IMR-90 (cell line): Measurements from ENCODE around the gene ZNF688. TPM values are rescaled to one million over a fixed set of nuclear protein-coding genes. Genes with fewer than 3 reads are reported as not detected.

Experiments
- ATAC-seq: fragments of 200-7000 bp; cut with Tn5 transposase; 2 replicates; pipeline ENCODE4 v1.9.1; 2020; ENCODE audit warnings: low read depth, mild to moderate bottlenecking, moderate library complexity
- BruUV-seq: library from RNA; stranded (reverse); fragments of 400-500 nt; replicated peaks from 2 replicates; lab custom pipeline; 2021; lab: Mats Ljungman, UMichigan
- CTCF ChIA-PET: fragments of 300-600 bp; formaldehyde crosslinking; extraction: SDS; loops from one replicate; lab custom pipeline; 2021; ENCODE audit warnings: antibody characterized with exemption; lab: Yijun Ruan, JAX
- POLR2A ChIA-PET: fragments of 300-600 bp; sonication (Branson Sonifier 250); formaldehyde crosslinking; loops from one replicate; lab custom pipeline; 2022; ENCODE audit warnings: antibody characterized with exemption; ENCODE audit not compliant: unreplicated experiment; lab: Charles Lee
- DNase-seq: peaks from one replicate; pipeline ENCODE4 v3.0.0; 2013
- H2AFZ ChIP-seq: replicated peaks from 2 replicates; pipeline ENCODE3; 2013; ENCODE audit warnings: low read length, mild to moderate bottlenecking; ENCODE audit not compliant: poor library complexity
- H2AK5ac ChIP-seq: 2 replicates; pipeline ENCODE4 v1.6.1; 2013; ENCODE audit warnings: low read depth, low read length, inconsistent platforms
- H2AK9ac ChIP-seq: replicated peaks from 2 replicates; pipeline ENCODE3; 2013; ENCODE audit warnings: mild to moderate bottlenecking, low read depth, low read length, moderate library complexity; ENCODE audit not compliant: poor library complexity
- H2BK120ac ChIP-seq: 2 replicates; pipeline ENCODE4 v1.6.1; 2013; ENCODE audit warnings: low read depth, low read length, inconsistent platforms
- H2BK15ac ChIP-seq: 3 replicates; pipeline ENCODE4 v1.6.1; 2013; ENCODE audit warnings: low read depth, low read length, inconsistent platforms
- H2BK20ac ChIP-seq: 2 replicates; pipeline ENCODE4 v1.6.1; 2013; ENCODE audit warnings: low read depth, mild to moderate bottlenecking, inconsistent platforms, low read length, moderate library complexity
- H2BK5ac ChIP-seq: 2 replicates; pipeline ENCODE4 v1.6.1; 2013; ENCODE audit warnings: mild to moderate bottlenecking, low read depth, low read length, inconsistent platforms; ENCODE audit not compliant: poor library complexity, severe bottlenecking
- H3K14ac ChIP-seq: replicated peaks from 2 replicates; pipeline ENCODE4 v1.6.1; 2013; ENCODE audit warnings: low read depth, low read length, inconsistent platforms
- H3K18ac ChIP-seq: 2 replicates; pipeline ENCODE4 v1.6.1; 2013; ENCODE audit warnings: low read depth, low read length, control low read depth
- H3K23ac ChIP-seq: 2 replicates; pipeline ENCODE4 v1.6.1; 2013; ENCODE audit warnings: low read depth, low read length, inconsistent platforms
- H3K27ac ChIP-seq: 2 replicates; pipeline ENCODE4 v1.5.1; 2013; ENCODE audit warnings: mild to moderate bottlenecking, control low read depth, low read length; ENCODE audit not compliant: insufficient read depth
- H3K27me3 ChIP-seq: 2 replicates; pipeline ENCODE4 v1.6.1; 2013; ENCODE audit warnings: low read length; ENCODE audit not compliant: control insufficient read depth, insufficient read depth
- H3K36me3 ChIP-seq: 2 replicates; pipeline ENCODE4 v1.6.1; 2013; ENCODE audit warnings: low read length, mixed read lengths; ENCODE audit not compliant: control insufficient read depth, insufficient read depth
- H3K4ac ChIP-seq: 2 replicates; pipeline ENCODE4 v1.6.1; 2013; ENCODE audit warnings: low read depth, low read length, inconsistent platforms
- H3K4me1 ChIP-seq: 2 replicates; pipeline ENCODE4 v1.6.1; 2013; ENCODE audit warnings: low read length, mixed read lengths; ENCODE audit not compliant: control insufficient read depth, insufficient read depth
- H3K4me2 ChIP-seq: 2 replicates; pipeline ENCODE4 v1.6.1; 2013; ENCODE audit warnings: low read depth, mild to moderate bottlenecking, control low read depth, low read length, moderate library complexity
- H3K4me3 ChIP-seq: 2 replicates; pipeline ENCODE4 v1.5.1; 2013; ENCODE audit warnings: low read depth, mild to moderate bottlenecking, control low read depth, low read length, moderate library complexity; ENCODE audit not compliant: insufficient read depth
- H3K56ac ChIP-seq: 2 replicates; pipeline ENCODE4 v1.6.1; 2013; ENCODE audit warnings: low read length, inconsistent platforms; ENCODE audit not compliant: insufficient read depth; ENCODE audit errors: extremely low read depth
- H3K79me1 ChIP-seq, 2 experiments: 2 replicates each; pipeline ENCODE4 v1.6.1; 2013; ENCODE audit warnings: low read length in 2 of 2, inconsistent platforms in 1 of 2, low read depth in 1 of 2
- H3K9ac ChIP-seq: 2 replicates; pipeline ENCODE4 v1.6.1; 2013; ENCODE audit warnings: low read depth, low read length, control low read depth
- H3K9me1 ChIP-seq: 2 replicates; pipeline ENCODE4 v1.6.1; 2013; ENCODE audit warnings: low read length, inconsistent platforms; ENCODE audit not compliant: insufficient read depth
- H3K9me3 ChIP-seq: 2 replicates; pipeline ENCODE4 v1.6.1; 2013; ENCODE audit warnings: low read length; ENCODE audit not compliant: control insufficient read depth, insufficient read depth
- H4K20me1 ChIP-seq: 2 replicates; pipeline ENCODE4 v1.6.1; 2013; ENCODE audit warnings: low read length, inconsistent platforms; ENCODE audit not compliant: insufficient read depth
- H4K5ac ChIP-seq: 2 replicates; pipeline ENCODE4 v1.6.1; 2013; ENCODE audit warnings: mild to moderate bottlenecking, low read depth, low read length, control low read depth
- H4K8ac ChIP-seq, 2 experiments: 2 replicates each; pipeline ENCODE4 v1.6.1; 2013; ENCODE audit warnings: low read depth in 2 of 2, low read length in 2 of 2, control low read depth in 1 of 2, inconsistent platforms in 1 of 2
- H4K91ac ChIP-seq: 2 replicates; pipeline ENCODE4 v1.6.1; 2013; ENCODE audit warnings: low read depth, low read length, inconsistent platforms; ENCODE audit not compliant: insufficient read depth
- ELK1 ChIP-seq: fragments of 150-350 bp; IDR thresholded peaks from 2 replicates; pipeline ENCODE4 v1.6.1; 2016; ENCODE audit warnings: low read depth, mild to moderate bottlenecking, low read length, moderate library complexity, borderline replicate concordance
- MXI1 ChIP-seq: IDR thresholded peaks from 2 replicates; pipeline ENCODE4 v1.6.1; 2012; ENCODE audit warnings: low read depth, mild to moderate bottlenecking, low read length, moderate library complexity, borderline replicate concordance
- WGBS, 2 experiments: methylation state at CpG; one replicate each; pipeline versions ENCODE4 v1.1.5 to v1.1.7; 2013; ENCODE audit warnings: missing lambda C conversion rate in 2 of 2; ENCODE audit not compliant: insufficient read length in 1 of 2; ENCODE audit errors: extremely low coverage in 2 of 2; 5-methylcytosine and 5-hydroxymethylcytosine counted together
- dilution Hi-C: fragments of 300-500 bp; cut with HindIII; formaldehyde crosslinking; loops from one replicate; pipeline ENCODE4 v1.14.3; 2018; ENCODE audit warnings: low sequenced_read_pairs; ENCODE audit not compliant: unreplicated experiment
- in situ Hi-C: fragments of 300-500 bp; cut with MboI; formaldehyde crosslinking; loops from 3 replicates; pipeline ENCODE4 v1.14.3; 2019; ENCODE audit warnings: low sequenced_read_pairs, inconsistent platforms, mixed read lengths
- intact Hi-C: fragments of 100-400 bp; cut with micrococcal nuclease; formaldehyde crosslinking; loops from 2 replicates; pipeline ENCODE4 v1.10.0; 2022
- polyA plus RNA-seq, 3 experiments: library from polyadenylated mRNA; depleted of rRNA; stranded (reverse); fragments of >200 nt; gene quantifications; 2 replicates each; pipeline ENCODE4 v1.2.3, GENCODE V29; 2012; ENCODE audit warnings: low replicate concordance in 1 of 3
- total RNA-seq: library from RNA; depleted of rRNA; stranded (reverse); fragments of >200 nt; gene quantifications from 2 replicates; pipeline ENCODE4 v1.2.3, GENCODE V29; 2012

Gene ZNF688
- total and polyA plus RNA-seq, 2 of the 4 experiments (the other 2 are of a cell fraction), result 1.8 to 3.7 TPM

DNA sequence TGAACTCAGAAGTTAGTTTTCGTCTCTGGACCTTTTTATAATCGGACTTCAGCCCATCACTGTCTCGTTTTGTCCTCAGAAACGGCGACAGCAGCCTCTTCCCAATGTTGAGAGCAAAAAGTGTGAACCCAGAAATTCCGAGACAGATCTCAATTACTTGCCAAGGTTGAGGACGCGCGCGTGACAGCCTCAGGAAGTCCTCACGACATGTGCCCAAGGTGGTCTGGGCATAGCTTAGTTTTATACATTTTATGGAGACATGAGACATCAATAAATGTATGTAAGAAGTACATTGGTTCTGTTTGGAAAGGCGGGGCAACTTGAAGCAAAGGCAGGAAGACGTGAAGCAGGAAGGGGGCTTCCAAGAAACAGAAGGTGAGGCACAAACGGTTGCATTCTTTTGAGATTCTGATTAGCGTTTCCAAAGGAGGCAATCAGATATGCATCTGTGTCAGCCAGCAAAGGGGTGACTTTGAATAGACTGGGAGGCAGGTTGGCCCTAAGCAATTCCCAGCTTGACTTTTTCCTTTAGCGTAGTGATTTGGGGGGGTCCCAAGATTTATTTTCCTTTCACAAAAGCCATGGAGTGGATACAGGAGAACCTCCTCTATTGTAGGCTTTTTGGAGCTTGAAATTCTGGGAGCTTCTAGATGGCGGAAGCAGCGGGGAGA is 36.3 kb downstream of the ZNF688 start:
- Histone ChIP-seq H4K5ac (peak overlapping the region; percentile 98), H4K8ac (peak overlapping the region; percentile 99 to 100), H3K4me2 (peak overlapping the region; percentile 95), H3K36me3 (peaks cover 5% of the 10 kb centered on the region; the same call in 1 of the 2 replicates), H3K9ac (peak overlapping the region; percentile 88), H3K18ac (peak overlapping the region; percentile 32), H2BK120ac (peak overlapping the region; percentile 50; the same call in 1 of the 2 replicates), H2BK5ac (peak overlapping the region; percentile 79), H3K23ac (peak overlapping the region; percentile 91), H3K14ac (peak overlapping the region; percentile 99), H3K4me1 (peaks cover 8% of the 10 kb centered on the region), H4K91ac (peak overlapping the region; percentile 91), H3K9me3 (no peaks in the 10 kb centered on the region), H3K9me1 (peaks cover 10% of the 10 kb centered on the region; the same call in 1 of the 2 replicates), H3K27ac (peak overlapping the region; percentile 78), H3K4ac (peak overlapping the region; percentile 97), H2AK9ac (peak overlapping the region; percentile 96), H3K56ac (peak overlapping the region; percentile 69), H2AK5ac (peak overlapping the region; percentile 60), H2BK20ac (peak overlapping the region; percentile 20; the same call in 1 of the 2 replicates), H3K4me3 (peak overlapping the region; percentile 68), H4K20me1 (no peaks in the 10 kb centered on the region), H3K79me1 (peaks cover 6 to 31% of the 10 kb centered on the region in 2 experiments), H2AFZ (peak overlapping the region; percentile 99), H2BK15ac (peak overlapping the region; percentile 30; the same call in 1 of the 3 replicates), H3K27me3 (no peaks in the 10 kb centered on the region)
- no peak for TF ChIP-seq ELK1
- TF ChIP-seq MXI1, result 0 out of 2 replicates have a peak, but pooled peaks have one; percentile 25
- DNase-seq (no peak), ATAC-seq (peak; percentile 8)
- no TSS peak for BruUV-seq
- dilution Hi-C loops, result no loop called here
- 8% methylated on average over 15 of the region's 18 CpGs; no CpG with 5 or more reads in 1 of the 2 experiments for WGBS, 2 experiments
- in situ Hi-C loops, result loop anchor here (5.0 kb wide), 1 partner anchor 37 kb away; the partner anchor contains the start of gene ZNF688
- ChIA-PET CTCF (interaction anchor here (0.6 to 1.2 kb wide), 3 partner anchors 22 to 94 kb away, joined by 3 to 5 read pairs (median 4); partner anchors contain the start of gene ZNF764), POLR2A (interaction anchor here (0.5 to 0.7 kb wide), 2 partner anchors 18 to 840 kb away, joined by 4 to 10 read pairs; no protein-coding TSS in a partner anchor)
- intact Hi-C loops, result loop anchor here (2.0 kb wide), 1 partner anchor 50 kb away; the partner anchor contains the start of gene ZNF785
